Measurements from ENCODE around the gene NUP214.
"Not testable (repeated sequence)": the region's sequence is repeated elsewhere in the genome, so short reads cannot be mapped to it uniquely, and the experiment has no call there.

The NUP214 gene

DNA sequence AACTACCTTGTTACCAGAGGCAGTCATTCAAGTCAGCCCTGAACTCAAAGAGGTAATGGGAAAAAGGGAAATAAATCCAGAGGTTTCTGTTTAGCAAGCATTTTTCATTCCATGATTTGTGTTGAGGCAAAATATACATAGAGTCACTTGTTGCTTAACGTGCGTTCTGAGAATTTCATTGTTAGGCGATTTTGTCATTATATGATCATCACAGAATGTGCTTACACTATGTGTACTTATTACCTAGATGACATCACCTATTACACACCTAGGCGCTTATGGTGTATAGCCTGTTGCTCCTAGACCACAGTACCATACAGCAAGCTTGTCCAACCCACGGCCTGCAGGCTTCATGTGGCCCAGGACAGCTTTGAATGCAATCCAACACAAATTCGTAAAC is 36.2 kb downstream of the NUP214 start:
- DNase-seq (ENCODE audit: low spot score): no peak

DNA sequence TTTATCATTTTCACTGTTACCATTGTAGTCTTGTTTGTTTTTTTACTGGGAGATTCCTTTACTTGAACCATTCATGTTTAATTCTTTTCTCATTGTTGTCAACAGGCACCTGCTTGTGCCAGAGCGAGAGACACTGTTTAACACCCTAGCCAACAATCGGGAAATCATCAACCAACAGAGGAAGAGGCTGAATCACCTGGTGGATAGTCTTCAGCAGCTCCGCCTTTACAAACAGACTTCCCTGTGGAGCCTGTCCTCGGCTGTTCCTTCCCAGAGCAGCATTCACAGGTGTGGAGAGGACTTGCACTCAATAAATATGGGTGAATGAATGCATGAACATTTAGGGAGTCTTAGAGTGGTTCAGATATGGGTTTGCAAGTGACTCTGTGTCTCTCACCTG is 37.5 kb downstream of the NUP214 start:
- DNase-seq (ENCODE audit: low spot score): no peak

DNA sequence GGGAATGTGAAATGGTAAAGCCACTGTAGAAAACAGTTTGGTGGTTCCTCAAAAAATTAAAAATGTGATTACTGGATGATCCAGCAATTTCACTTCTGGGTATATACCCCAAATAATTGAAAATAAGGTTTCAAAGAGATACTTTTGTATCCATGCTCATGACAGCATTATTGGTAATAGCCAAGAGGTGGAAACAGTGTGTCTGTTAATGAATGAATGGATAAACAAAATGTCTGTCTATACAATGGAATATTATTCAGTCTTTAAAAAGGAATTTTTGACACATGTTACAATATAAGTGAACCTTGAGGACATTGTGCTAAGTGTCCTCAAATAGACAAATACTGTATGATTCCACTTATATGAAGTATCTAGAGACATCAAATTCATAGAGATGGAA is 40.1 kb downstream of the NUP214 start:
- DNase-seq (ENCODE audit: low spot score): no peak

DNA sequence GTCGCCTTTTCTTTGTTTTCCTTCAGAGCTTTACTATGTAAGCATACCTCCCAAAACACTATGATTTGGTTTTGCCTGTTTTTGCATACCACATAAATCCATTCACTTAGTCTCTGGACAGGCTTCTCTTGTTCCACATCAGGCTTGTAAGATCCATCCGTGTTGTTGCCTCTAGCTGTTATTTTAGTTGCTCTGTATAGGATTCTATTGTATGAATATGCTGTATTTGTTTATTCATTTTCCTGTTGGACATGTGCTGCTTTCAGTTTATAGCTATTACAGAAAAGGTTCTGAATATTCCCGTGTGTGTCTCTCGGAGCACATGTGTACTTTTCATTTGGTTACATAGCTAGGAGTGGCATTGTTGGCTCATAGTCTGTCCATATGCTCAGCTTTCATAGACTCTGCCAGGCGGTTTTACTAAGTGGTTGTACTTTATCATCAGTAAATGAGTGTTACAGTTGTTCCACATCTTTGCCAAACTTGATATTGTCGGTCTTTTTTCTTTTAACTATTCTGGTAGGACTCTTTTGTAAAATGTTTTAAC is 41.8 kb downstream of the NUP214 start:
- no peak for DNase-seq (ENCODE audit: low spot score)

DNA sequence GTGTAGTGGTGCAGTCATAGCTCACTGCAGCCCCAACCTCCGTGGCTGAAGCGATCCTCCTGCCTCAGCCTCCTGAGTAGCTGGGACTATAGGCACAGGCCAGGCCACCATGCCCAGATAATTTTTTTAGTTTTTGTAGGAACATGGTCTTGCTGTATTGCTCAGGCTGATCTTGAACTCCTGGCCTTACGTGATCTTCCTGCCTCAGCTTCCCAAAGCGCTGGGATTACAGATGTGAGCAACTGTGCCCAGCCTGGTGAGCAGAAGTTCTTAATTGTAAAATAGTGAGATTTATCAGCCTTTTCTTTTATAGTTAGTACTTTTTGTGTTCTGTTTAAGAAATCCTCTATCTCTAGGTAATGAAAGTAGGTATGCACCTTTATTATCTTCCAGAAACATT is 42.5 kb downstream of the NUP214 start:
- no peak for DNase-seq (ENCODE audit: low spot score)

DNA sequence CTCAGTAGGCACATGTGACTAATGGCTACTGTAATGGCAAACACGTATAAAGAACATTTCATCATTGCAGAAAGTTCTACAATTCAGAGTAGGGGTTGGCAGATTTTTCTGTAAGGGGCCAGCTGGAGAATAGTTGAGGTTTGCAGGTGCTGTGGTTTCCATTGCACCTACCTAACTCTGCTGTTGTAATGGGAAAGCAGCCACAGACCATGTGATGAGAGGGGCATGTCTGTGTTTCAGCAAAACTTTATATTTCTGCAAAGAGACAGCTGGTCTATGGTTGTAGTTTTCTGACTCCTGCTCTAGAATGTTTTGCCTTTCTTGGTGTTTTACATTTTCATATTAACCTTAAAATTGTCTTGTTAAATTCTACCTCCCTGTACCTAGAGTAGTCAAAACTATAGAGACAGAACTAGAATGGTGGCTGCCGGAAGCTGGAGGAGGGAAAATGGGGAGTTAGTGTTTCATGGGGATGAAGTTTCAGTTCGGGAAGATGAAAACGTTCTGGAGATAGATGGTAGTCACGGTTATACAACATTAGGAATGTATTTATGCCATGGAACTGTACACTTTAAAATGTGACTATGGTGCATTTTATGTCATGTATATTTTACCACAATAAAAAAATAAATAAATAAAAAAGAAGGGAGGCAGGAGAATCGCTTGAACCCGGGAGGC is 44.3 kb downstream of the NUP214 start:
- no peak for DNase-seq (ENCODE audit: low spot score)

DNA sequence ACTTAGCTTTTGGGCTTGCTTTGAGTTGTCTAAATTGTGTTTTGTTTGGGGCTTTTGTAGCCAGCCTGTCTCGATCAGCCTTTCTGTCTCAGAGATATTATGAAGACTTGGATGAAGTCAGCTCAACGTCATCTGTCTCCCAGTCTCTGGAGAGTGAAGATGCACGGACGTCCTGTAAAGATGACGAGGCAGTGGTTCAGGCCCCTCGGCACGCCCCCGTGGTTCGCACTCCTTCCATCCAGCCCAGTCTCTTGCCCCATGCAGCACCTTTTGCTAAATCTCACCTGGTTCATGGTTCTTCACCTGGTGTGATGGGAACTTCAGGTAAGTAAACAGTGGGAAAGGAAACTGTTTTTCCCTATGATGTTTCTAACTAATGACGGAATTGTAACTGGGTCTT is 48.6 kb downstream of the NUP214 start:
- no peak for DNase-seq (ENCODE audit: low spot score)

DNA sequence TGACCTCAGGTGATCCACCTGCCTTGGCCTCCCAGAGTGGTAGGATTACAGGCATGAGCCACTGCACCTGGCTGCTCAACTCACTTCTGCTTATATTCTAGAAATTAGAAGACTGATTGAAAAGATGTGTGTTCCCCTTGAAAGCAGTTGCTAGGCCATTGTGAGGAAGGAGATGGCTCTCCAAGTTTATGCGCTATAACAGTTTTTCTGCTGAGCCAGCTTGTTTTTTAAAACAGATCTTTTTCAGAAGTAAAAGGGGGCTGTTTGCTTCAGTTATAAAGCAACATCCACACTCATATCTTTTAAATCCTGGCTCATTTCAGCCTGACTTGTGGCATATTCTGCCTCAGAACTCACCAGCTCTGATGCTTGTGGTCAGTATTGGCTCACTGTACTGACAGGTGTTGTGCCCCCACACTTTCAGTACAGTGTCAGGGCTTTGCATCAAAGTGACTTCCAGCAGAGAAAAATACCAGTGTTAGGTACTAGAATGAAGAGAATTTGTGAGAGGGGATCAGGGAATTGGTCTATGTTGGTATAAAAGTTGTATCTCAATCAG is 49.4 kb downstream of the NUP214 start:
- DNase-seq (ENCODE audit: low spot score): no peak

DNA sequence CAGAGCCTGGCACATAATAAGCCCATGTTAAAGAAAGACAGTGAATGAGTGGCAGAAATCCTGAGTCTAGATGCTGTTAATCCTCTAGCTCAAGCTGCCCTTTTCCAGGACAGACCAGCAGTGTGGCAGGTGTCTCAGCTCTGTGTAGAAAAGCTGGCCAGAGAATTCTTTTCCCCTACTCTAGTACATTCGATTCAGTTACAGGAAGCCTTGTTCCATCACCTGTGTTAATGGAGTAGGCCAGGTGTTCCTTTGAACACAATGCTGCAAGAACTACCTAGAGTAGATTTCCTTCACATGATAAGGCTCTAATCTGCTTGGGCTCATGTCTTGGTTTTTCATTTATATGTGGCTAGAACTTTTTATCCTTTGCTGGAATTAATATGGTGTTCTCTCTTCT is 52.5 kb downstream of the NUP214 start:
- no peak for DNase-seq (ENCODE audit: low spot score)

DNA sequence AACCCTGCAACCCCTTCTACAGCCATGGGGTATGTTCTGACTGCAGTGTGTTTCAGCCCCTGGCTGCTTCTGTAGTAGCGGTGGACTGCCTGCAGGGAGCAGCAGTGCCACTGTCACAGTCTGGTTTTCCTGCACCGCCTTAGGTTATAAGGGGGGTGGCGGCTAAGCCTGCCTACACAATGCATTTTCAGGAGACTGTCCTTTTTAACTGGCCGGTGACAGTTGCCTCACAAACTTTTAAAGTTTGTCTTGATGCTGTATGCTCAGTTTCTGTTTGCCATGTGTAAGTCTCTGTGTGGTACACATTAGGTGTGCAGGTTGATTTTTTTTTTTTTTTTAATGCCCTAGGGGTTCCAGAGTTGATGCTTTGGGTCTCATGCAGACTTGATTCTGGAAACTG is 53.0 kb downstream of the NUP214 start:
- peak; percentile 89 for DNase-seq (ENCODE audit: low spot score)

DNA sequence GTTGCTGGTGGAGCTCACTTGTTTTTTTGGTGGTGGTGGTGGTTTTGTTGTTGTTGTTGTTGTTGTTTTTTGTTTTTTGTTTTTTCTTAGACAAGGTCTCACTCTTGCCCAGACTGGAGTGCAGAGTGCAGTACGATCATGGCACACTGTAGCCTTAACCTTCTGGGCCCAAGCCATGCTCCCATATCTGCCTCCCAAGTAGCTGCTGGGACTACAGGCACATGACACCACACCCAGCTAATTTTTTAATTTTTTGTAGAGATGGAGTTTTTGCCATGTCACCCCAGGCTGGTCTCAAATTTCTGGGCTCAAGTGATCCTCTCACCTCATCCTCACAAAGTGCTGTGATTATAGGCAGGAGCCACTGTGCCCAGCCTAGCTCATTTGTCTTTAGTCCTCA is 53.5 kb downstream of the NUP214 start:
- DNase-seq (ENCODE audit: low spot score): no peak

DNA sequence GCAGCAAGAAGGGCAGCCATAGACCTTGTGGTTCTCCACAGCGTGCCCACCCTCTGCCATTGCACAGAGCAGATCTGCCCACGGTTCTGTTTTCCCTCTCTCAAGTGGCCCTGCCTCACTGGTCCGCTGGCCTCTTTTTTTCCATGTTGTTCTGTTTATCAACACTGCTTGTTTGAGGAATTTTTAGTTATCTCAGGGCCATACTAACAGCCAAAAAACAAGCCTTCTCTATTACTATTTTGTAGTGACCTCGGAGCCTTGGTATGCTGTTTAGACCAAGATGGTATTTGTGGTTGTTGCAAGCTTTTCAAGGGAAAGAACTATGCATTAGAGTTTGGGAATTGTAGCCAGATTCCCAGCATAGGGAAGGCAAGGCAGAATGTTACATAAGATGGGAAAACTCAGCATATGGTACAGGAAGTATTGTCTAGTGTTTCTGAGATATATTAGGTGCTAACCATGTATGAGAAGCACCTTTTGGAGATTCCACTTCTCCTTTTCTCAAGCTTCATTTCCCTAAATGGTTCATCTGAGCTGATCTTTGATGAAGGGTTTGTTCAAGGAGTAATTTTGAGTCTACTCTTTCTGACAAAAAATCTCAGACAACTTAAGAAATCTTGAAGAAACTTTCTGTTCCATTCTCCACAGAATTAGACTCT is 54.3 kb downstream of the NUP214 start:
- DNase-seq (ENCODE audit: low spot score): peak; percentile 68

DNA sequence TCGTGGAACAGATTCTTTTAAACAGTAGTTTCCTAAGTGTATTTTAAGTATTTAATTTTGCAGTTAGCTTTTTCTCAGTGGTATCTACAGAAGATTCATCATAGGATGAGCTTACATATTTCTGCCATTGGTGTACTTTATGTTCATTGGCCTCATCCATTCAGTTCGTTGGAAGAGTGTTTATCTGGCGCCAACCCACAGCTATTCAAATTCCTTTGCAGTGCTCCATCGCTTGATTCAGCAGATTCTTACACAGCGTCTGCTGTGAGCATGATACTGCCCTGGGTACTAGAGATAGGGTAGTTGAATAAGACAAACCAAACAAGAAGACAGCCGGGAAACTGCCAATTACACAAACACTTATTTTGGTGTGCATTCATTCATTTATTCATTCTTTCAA is 55.1 kb downstream of the NUP214 start:
- peak; percentile 89 for DNase-seq (ENCODE audit: low spot score)

DNA sequence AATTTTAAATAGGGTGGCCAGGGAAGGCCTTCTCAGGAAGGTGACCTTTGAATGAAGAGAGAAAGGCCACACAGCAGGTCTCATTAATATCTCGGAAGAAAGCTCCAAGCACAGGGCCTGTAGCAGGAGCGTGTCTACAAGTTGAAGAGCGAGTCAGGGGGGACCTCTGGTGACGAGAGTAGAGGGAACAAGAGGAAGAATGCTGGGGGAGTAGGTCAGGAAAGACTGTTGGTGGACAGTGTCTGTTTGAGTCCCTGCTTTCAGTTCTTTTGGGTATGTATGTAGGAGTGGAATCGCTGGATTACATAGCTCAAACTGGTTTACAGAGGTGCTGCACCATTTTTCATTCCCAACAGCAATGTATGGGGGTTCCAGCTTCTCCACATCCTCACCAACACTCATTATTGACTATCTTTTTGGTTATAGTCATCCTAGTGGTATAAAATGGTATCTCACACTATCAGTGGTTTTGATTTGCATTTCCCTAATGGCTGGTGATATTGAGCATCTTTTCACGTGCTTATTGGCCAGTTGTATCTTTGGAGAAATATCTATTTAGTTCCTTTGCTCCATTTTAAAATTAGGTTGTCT is 55.8 kb downstream of the NUP214 start:
- DNase-seq (ENCODE audit: low spot score): no peak

DNA sequence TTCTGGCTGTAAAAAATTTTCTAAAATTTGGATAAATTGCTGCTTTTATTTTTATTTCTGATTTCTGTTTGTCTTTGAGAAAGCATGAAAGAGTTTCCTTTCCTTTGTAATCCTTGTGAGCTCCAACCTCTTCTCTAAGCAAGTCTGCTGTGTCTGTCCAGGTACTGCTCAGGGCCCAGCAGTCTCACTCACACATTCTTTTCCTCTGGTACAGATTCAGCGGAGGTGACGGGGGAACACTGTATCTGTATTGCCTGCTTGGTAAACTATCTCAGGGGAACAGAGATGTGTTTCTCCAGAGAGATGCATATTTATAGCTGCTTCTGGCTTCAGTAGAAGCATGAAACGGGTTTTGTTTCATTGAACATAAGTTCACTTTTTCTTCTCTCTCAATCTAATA is 60.5 kb downstream of the NUP214 start:
- no peak for DNase-seq (ENCODE audit: low spot score)

DNA sequence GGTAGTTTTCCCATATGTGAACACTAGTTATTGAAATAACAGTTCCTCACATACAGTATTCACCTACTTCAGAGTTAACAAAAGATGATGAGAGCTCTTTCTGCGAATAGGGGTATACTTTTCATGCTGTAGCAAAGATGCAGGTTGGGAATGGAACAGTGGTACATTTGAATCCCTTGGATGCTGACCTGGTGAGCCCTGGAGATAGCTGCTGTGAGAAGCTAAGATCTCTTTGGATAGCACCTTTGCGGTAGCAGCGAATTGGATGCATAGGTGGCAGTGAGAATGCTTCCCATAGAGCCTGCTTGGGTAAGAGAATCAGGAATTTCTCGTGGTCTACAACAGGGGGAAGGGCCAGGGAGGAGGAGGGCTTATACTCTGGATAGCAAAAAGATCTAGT is 61.2 kb downstream of the NUP214 start:
- no peak for DNase-seq (ENCODE audit: low spot score)

DNA sequence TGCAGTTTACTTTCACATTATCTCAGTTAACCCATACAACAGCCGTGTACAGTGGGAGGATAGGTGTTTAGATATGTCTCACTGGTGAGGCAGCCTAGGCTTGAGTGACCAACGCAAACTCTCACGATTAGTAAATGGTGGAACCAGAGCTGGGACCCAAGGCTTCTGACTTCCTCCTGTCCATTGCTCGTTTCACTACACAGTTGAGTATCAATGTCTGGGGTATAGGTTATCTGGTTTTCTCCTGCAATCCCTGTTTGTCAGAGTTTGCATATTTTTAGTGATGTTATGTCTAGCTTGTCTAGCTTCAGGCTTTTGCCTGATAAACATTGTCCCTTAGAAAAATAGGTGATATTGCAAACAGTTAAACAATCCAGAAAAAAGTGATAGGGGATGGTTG is 62.6 kb downstream of the NUP214 start:
- no peak for DNase-seq (ENCODE audit: low spot score)

DNA sequence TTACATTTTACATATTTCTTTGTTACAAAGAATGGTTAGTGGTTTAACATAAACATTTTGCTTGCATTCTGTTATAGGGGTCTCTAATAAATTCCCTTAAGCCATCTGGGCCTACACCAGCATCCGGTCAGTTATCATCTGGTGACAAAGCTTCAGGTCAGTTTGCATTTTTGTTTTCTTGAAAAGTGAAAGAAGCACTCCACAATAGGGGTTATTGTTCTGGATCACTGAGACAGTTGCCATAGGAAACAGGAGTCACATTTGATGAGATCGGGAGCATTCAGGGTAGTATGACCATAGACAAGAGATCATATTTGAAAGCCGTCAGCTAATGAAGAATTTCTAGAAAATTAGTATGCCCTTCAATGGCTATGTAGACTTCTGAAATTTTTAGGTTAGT is 63.6 kb downstream of the NUP214 start:
- no peak for DNase-seq (ENCODE audit: low spot score)

DNA sequence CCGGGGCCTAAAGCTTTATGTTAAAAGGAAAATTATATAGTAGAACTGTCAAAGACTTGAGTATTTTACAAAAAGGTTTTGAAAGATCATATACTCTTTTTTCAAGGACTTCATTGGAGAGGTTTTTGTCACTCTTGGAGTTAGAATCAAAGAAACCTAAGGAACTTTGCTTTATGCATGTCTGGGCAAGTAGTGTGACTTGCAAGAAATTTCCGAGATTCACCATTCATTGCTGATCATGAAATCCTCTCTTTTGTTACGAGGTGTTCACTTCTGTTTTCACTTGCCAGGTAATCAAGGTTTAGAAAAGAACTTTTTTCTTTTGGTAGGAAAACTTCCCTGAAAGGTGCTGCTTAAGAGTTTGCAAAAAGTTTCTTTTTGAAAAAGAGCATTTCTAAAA is 64.8 kb downstream of the NUP214 start:
- no peak for DNase-seq (ENCODE audit: low spot score)

DNA sequence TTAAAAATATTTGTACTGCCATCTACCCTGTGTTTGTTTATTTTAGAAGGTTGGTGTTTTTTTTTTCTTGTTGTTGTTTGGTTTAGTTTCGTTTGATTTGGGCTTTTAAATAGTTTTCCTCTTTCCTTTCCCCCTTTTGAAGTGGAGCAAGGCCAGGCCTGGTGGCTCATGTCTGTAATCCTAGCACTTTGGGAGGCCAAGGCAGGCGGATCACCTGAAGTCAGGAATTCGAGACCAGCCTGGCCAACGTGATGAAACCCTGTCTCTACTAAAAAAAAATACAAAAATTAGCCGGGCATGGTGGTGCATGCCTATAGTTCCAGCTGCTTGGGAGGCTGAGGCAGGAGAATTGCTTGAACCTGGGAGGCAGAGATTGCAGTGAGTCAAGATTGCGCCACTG is 65.6 kb downstream of the NUP214 start:
- not testable (repeated sequence) for DNase-seq (ENCODE audit: low spot score)

DNA sequence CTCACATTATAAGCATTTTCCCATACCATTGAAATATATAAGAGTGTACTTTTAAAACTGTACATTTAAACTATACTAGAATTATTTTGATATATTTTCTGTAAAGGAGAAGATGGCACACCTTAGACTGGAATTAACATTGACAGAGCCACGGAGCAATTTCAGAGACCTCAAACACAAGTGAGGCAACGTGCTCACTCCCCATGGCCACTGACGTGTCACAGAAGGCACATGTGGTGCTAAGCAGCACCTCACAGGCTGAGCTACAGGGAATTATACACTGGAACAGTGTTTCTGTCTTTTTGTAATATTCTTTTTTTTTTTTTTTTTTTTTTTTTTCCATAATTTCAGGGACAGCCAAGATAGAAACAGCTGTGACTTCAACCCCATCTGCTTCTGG is 66.5 kb downstream of the NUP214 start:
- no peak for DNase-seq (ENCODE audit: low spot score)

DNA sequence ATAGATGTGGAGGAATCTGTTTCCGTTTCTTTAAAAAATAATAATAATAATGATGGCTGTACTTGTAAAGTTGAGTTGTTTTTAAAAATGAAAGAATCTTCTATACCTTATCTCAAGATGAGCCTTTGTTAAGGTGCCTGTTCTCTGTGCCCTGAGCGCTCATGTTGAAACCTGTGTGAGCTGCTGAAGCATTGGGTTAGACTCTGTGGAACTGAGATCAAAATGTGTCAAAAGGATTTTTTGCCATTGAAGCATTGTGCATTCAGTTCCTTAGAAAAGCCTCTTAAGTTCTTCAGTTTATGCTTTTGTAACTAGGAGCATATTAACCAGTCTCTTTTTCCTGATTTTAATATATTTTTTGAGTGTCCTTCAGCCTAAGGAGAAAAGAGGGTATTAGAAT is 67.7 kb downstream of the NUP214 start:
- no peak for DNase-seq (ENCODE audit: low spot score)

DNA sequence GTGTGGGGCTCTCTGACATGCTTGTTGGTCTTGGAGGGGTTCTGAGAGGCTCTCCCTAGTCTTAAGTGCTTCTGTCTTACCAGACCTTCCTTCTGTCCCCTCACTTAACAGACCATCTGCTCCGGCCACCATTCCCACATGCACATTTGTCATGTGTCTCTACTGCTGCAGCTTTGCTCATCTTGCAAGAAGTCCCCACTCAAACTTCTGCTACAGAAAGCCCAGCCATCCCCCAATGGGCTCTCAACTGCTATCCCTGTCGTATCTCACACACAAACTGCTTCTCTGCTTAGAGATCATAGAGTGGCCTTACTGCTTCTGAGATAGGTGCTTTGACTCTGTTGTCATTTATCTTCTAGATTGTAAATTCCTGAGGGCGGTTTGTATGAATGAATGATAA is 69.4 kb downstream of the NUP214 start:
- DNase-seq (ENCODE audit: low spot score): no peak
